HCT116 (cell line): ENCODE data around the gene DLG5. TPM values are rescaled to one million over a fixed set of nuclear protein-coding genes. Genes with fewer than 3 reads are reported as not detected.

Experiments
- ATAC-seq: fragments of 200-7000 bp; cut with Tn5 transposase; 2 replicates; pipeline ENCODE4 v1.9.1; 2020; ENCODE audit warnings: mild to moderate bottlenecking, moderate library complexity
- BruUV-seq: library from RNA; stranded (reverse); fragments of 400-500 nt; replicated peaks from 2 replicates; lab custom pipeline; 2021; lab: Mats Ljungman, UMichigan
- CTCF ChIA-PET: fragments of 300-600 bp; sonication (Branson Sonifier 250); formaldehyde crosslinking; loops from one replicate; lab custom pipeline; 2021; ENCODE audit warnings: antibody characterized with exemption; lab: Charles Lee
- POLR2A ChIA-PET: fragments of 300-600, 350-600 bp; sonication (Branson Sonifier 250); formaldehyde crosslinking; loops from one replicate; lab custom pipeline; 2021; ENCODE audit warnings: antibody characterized with exemption; lab: Charles Lee
- RAD21 ChIA-PET, 2 experiments: fragments of 300-600 bp; sonication (Branson Sonifier 250); formaldehyde crosslinking; loops; one replicate each; lab custom pipeline; 2023; ENCODE audit warnings: low total read pairs in 2 of 2; ENCODE audit not compliant: uncharacterized antibody in 2 of 2, unreplicated experiment in 2 of 2, low non-redundant PET in 1 of 2; lab: Charles Lee
- DNase-seq: peaks from one replicate; pipeline ENCODE4 v3.0.0-alpha.2; 2010; ENCODE audit warnings: low read depth, low spot score
- H2AFZ ChIP-seq: fragments of 200-600 bp; shearing (Covaris generic), sonication (generic); 2 replicates; pipeline ENCODE4 v1.6.1; 2017; ENCODE audit warnings: low read depth, mixed run types, mixed read lengths, antibody characterized with exemption, low read length; ENCODE audit not compliant: poor library complexity, severe bottlenecking
- H3K27ac ChIP-seq: 2 replicates; pipeline ENCODE4 v1.5.1; 2012; ENCODE audit warnings: low read depth, low read length
- H3K27me3 ChIP-seq: fragments of 200-600 bp; sonication (generic); 2 replicates; pipeline ENCODE4 v1.6.1; 2016; ENCODE audit warnings: mixed run types, low read length, mixed read lengths; ENCODE audit not compliant: insufficient read depth
- H3K36me3 ChIP-seq, 2 experiments: fragments of 200-500 bp in 1 of 2; fragments of 200-600 bp in 1 of 2; sonication (Bioruptor generic) in 1 of 2; sonication (generic) in 1 of 2; 2 replicates each; pipeline versions ENCODE4 v1.5.1 to v1.6.1; 2014 to 2016; ENCODE audit warnings: low read length in 2 of 2, inconsistent platforms in 1 of 2, mixed read lengths in 1 of 2, mixed run types in 1 of 2; ENCODE audit not compliant: insufficient read depth in 2 of 2, control insufficient read depth in 1 of 2
- H3K4me1 ChIP-seq, 2 experiments: fragments of 200-600 bp in 1 of 2; sonication (generic) in 1 of 2; 2 replicates each; pipeline versions ENCODE4 v1.5.1 to v1.6.1; 2012 to 2017; ENCODE audit warnings: low read length in 2 of 2, inconsistent platforms in 1 of 2, mild to moderate bottlenecking in 1 of 2, mixed read lengths in 1 of 2, mixed run types in 1 of 2, moderate library complexity in 1 of 2; ENCODE audit not compliant: insufficient read depth in 2 of 2, control insufficient read depth in 1 of 2
- H3K4me2 ChIP-seq: fragments of 200-600 bp; sonication (generic); 2 replicates; pipeline ENCODE4 v1.6.1; 2017; ENCODE audit warnings: mixed run types, low read length, mixed read lengths
- H3K4me3 ChIP-seq, 2 experiments: fragments of 200-600 bp in 1 of 2; sonication (generic) in 1 of 2; replicated peaks in 1 of 2; 2 replicates each; pipeline ENCODE4 v1.5.1; 2011 to 2016; ENCODE audit warnings: low read length in 2 of 2, control low read depth in 1 of 2, low read depth in 1 of 2, mild to moderate bottlenecking in 1 of 2, mixed read lengths in 1 of 2, mixed run types in 1 of 2
- H3K79me2 ChIP-seq: fragments of 200-600 bp; sonication (generic); 2 replicates; pipeline ENCODE4 v1.6.1; 2017; ENCODE audit warnings: mild to moderate bottlenecking, mixed run types, low read length, moderate library complexity, mixed read lengths; ENCODE audit not compliant: insufficient read depth
- H3K9ac ChIP-seq: fragments of 200-600 bp; sonication (generic); 2 replicates; pipeline ENCODE4 v1.6.1; 2016; ENCODE audit warnings: low read length, mixed read lengths
- H3K9me2 ChIP-seq: fragments of 200-600 bp; sonication (generic), shearing (Covaris generic); 2 replicates; pipeline ENCODE4 v1.6.1; 2017; ENCODE audit warnings: mixed run types, mild to moderate bottlenecking, moderate library complexity; ENCODE audit not compliant: insufficient read depth
- H3K9me3 ChIP-seq, 2 experiments: fragments of 200-500 bp in 1 of 2; fragments of 200-600 bp in 1 of 2; sonication (Bioruptor generic) in 1 of 2; sonication (generic) in 1 of 2; 2 replicates each; pipeline ENCODE4 v1.6.1; 2014 to 2017; ENCODE audit warnings: low read length in 2 of 2, mixed read lengths in 2 of 2, inconsistent platforms in 1 of 2, low read depth in 1 of 2, mild to moderate bottlenecking in 1 of 2, mixed run types in 1 of 2, moderate library complexity in 1 of 2; ENCODE audit not compliant: control insufficient read depth in 1 of 2, insufficient read depth in 1 of 2
- H4K20me1 ChIP-seq: fragments of 200-600 bp; sonication (generic), shearing (Covaris generic); 2 replicates; pipeline ENCODE4 v1.6.1; 2017; ENCODE audit warnings: mixed run types, mild to moderate bottlenecking, moderate library complexity; ENCODE audit not compliant: insufficient read depth
- CBX3 ChIP-seq: IDR thresholded peaks from 2 replicates; pipeline ENCODE4 v1.6.1; 2012; ENCODE audit warnings: low read depth
- CEBPB ChIP-seq: IDR thresholded peaks from 2 replicates; pipeline ENCODE4 v1.6.1; 2012; ENCODE audit warnings: low read depth
- EZH2 ChIP-seq: fragments of 200-600 bp; sonication (generic); IDR thresholded peaks from 2 replicates; pipeline ENCODE4 v1.6.1; 2017; ENCODE audit warnings: antibody characterized with exemption, mixed run types
- EZH2phosphoT487 ChIP-seq: fragments of 200-600 bp; IDR thresholded peaks from 2 replicates; pipeline ENCODE4 v1.6.1; 2018; ENCODE audit warnings: antibody characterized with exemption, borderline replicate concordance
- FOSL1 ChIP-seq: IDR thresholded peaks from 2 replicates; pipeline ENCODE4 v1.6.1; 2012; ENCODE audit warnings: low read depth
- RAD21 ChIP-seq: IDR thresholded peaks from 2 replicates; pipeline ENCODE4 v1.6.1; 2012; ENCODE audit warnings: low read depth, mild to moderate bottlenecking
- SP1 ChIP-seq: IDR thresholded peaks from 2 replicates; pipeline ENCODE4 v1.6.1; 2012; ENCODE audit warnings: low read depth
- ZFX ChIP-seq: fragments of 450-650 bp; IDR thresholded peaks from 2 replicates; pipeline ENCODE4 v1.6.1; 2017
- intact Hi-C: fragments of 100-400 bp; cut with micrococcal nuclease; formaldehyde crosslinking; loops from 2 replicates; pipeline ENCODE4 v1.10.0; 2022
- total RNA-seq: library from RNA; stranded (reverse); gene quantifications from one replicate; pipeline ENCODE4 v1.2.1, GENCODE V29; 2021; ENCODE audit not compliant: unreplicated experiment
- TF ChIP-seq, protein P1 (sequence below), 3 experiments: fragments of 200-600 bp in 1 of 3; sonication (generic) in 1 of 3; IDR thresholded peaks in 2 of 3; conservative IDR thresholded peaks in 1 of 3; 2 replicates each; pipeline ENCODE4 v1.5.1; 2012 to 2017; ENCODE audit warnings: low read depth in 2 of 3, low read length in 2 of 3, antibody characterized with exemption in 1 of 3, borderline replicate concordance in 1 of 3, control low read depth in 1 of 3, mild to moderate bottlenecking in 1 of 3, mixed read lengths in 1 of 3, mixed run types in 1 of 3, moderate library complexity in 1 of 3; ENCODE audit not compliant: insufficient read depth in 1 of 3
- TF ChIP-seq, protein P2 (sequence below): IDR thresholded peaks from 2 replicates; pipeline ENCODE4 v1.6.1; 2012

Gene DLG5
- total RNA-seq, 1 experiment from 2014 or later = 44.8 TPM

DNA sequence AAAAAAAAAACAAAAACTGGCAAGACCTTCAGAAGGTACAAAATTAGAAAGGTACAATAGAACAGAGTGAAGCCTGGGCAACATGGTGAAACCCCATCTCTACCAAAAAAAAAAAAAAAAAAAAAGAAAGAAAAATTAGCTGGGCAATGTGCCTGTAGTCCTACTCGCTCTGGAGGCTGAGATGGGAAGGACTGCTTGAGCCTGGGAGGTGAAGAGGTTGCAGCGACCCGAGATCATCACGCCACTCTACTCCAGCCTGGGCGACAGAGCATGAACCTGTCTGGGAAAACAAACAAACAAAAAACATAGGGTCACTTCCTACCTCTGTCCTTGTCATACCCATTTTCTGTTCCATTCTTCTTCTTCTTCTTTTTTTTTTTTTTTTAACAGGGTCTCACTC, 45.6 kb upstream of the DLG5 start:
- Histone ChIP-seq H3K9me3 (no peaks in the 10 kb centered on the region), H4K20me1 (no peaks in the 10 kb centered on the region; the same call in 1 of the 2 replicates), H3K9me2 (no peaks in the 10 kb centered on the region), H3K27ac (no peak overlapping the region), H2AFZ (no peak overlapping the region)
- ATAC-seq (no peak), DNase-seq (no peak)
- intact Hi-C loops = no loop called here
- BruUV-seq = no TSS peak
- RAD21 ChIA-PET = no interaction called here
- TF ChIP-seq RAD21 (no peak), FOSL1 (no peak), CEBPB (no peak), SP1 (no peak), CBX3 (no peak), EZH2phosphoT487 (no peak), EZH2 (no peak), ZFX (no peak)
- TF ChIP-seq, protein P1, sequence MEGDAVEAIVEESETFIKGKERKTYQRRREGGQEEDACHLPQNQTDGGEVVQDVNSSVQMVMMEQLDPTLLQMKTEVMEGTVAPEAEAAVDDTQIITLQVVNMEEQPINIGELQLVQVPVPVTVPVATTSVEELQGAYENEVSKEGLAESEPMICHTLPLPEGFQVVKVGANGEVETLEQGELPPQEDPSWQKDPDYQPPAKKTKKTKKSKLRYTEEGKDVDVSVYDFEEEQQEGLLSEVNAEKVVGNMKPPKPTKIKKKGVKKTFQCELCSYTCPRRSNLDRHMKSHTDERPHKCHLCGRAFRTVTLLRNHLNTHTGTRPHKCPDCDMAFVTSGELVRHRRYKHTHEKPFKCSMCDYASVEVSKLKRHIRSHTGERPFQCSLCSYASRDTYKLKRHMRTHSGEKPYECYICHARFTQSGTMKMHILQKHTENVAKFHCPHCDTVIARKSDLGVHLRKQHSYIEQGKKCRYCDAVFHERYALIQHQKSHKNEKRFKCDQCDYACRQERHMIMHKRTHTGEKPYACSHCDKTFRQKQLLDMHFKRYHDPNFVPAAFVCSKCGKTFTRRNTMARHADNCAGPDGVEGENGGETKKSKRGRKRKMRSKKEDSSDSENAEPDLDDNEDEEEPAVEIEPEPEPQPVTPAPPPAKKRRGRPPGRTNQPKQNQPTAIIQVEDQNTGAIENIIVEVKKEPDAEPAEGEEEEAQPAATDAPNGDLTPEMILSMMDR (IDR thresholded peaks at IDR 0.05 in 2 of 3, conservative IDR thresholded peaks at IDR 0.05 in 1 of 3; ENCODE audit: borderline replicate concordance in 1 of 3, insufficient read depth in 1 of 3, low read depth in 2 of 3, low read length in 2 of 3) = no peak
- TF ChIP-seq, protein P2, sequence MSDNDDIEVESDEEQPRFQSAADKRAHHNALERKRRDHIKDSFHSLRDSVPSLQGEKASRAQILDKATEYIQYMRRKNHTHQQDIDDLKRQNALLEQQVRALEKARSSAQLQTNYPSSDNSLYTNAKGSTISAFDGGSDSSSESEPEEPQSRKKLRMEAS = no peak
- TF ChIP-seq, all 23 proteins: peak for 0
- H3K27me3 ChIP-seq = no peaks in the 10 kb centered on the region
- peaks cover 4 to 6% of the 10 kb centered on the region in 2 experiments; a peak in 3 of 4 replicates for H3K36me3 ChIP-seq
- H3K79me2 ChIP-seq = no peaks in the 10 kb centered on the region
- ChIA-PET CTCF (interaction anchor here (0.7 to 1.0 kb wide), 2 partner anchors 64 to 1887 kb away, joined by 4 read pairs; no protein-coding TSS in a partner anchor), POLR2A (no interaction called here)
- H3K4me2 ChIP-seq = no peak overlapping the region
- no peak overlapping the region for H3K9ac ChIP-seq
- peaks cover 16 to 24% of the 10 kb centered on the region in 2 experiments for H3K4me1 ChIP-seq
- no peak overlapping the region for H3K4me3 ChIP-seq
